Subcutaneous adipose tissue (tissue), 4 donors: ENCODE data around the gene GARIN6. TPM values are rescaled to one million over a fixed set of nuclear protein-coding genes. Genes with fewer than 3 reads are reported as not detected.

Source experiments
- total RNA-seq, 4 donors: library from RNA; depleted of rRNA; stranded (reverse); fragments of >200 nt; gene quantifications; one replicate each; pipeline ENCODE4 v1.1.0, GENCODE V29; 2016
- TF ChIP-seq, protein P1 (sequence below): fragments of 450-650 bp; IDR thresholded peaks from one replicate; pipeline ENCODE4 v1.5.1; 2016; ENCODE audit warnings: low read depth, mild to moderate bottlenecking, control low read depth, antibody characterized with exemption, moderate library complexity

GARIN6 gene
- total RNA-seq, 4 donors from 2014 or later = not detected

DNA sequence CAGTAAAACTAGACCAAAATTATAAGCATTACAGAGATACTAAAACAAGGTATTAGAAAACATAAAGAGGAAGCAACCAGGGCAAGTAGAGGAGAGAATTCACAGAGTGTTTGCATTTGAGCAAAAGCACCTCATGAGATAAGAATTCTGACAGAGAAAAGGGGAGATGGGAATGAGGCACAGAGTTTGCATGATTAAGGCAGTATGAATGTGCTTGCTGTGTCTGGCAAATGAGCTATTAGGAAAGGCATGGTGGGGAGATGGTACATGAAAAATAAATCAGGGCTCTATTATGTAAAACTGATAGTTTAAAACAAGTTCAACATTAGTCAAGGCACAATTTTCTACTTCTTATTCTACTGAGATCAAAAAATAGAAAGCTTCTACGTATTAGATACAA, 23.1 kb downstream of the GARIN6 start:
- TF ChIP-seq, protein P1, sequence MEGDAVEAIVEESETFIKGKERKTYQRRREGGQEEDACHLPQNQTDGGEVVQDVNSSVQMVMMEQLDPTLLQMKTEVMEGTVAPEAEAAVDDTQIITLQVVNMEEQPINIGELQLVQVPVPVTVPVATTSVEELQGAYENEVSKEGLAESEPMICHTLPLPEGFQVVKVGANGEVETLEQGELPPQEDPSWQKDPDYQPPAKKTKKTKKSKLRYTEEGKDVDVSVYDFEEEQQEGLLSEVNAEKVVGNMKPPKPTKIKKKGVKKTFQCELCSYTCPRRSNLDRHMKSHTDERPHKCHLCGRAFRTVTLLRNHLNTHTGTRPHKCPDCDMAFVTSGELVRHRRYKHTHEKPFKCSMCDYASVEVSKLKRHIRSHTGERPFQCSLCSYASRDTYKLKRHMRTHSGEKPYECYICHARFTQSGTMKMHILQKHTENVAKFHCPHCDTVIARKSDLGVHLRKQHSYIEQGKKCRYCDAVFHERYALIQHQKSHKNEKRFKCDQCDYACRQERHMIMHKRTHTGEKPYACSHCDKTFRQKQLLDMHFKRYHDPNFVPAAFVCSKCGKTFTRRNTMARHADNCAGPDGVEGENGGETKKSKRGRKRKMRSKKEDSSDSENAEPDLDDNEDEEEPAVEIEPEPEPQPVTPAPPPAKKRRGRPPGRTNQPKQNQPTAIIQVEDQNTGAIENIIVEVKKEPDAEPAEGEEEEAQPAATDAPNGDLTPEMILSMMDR = no peak

DNA sequence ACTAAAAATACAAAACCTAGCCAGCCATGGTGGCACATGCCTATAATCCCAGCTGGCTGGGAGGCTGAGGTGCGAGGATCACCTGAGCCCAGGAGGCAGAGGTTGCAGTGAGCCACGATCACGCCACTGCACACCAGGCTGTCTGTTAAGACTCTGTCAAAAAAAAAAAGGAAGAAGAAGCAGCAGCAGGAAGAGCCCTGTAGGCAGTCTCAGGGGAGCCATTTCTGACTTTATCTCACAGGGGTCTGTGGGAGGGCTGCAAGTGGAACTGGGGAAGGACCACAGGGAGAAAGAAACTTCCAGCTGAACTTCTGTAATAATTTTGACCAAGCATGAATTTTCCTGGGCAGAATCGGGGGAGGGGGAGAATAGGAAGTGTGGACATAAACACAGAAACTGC, 32.7 kb downstream of the GARIN6 start:
- TF ChIP-seq, protein P1 = no peak

DNA sequence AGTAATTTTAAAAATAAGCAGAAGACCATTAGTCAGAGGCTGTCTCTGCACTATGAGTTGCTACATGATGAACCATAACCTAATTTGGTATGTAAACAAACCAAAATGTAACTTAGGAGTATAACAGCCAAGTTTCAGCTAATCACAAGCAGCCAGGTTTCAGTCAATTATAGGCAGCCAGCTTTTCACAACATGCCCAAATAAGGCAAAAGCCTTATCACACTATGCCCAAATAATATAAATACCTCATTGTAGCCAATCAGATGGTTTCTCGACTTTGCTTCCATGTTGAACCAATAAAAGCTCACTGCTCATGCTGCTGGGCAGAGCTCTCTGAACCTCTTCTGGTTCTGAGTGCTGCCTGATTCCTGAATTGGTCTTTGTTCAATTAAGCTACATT, 38.6 kb downstream of the GARIN6 start:
- TF ChIP-seq, protein P1 = no peak

DNA sequence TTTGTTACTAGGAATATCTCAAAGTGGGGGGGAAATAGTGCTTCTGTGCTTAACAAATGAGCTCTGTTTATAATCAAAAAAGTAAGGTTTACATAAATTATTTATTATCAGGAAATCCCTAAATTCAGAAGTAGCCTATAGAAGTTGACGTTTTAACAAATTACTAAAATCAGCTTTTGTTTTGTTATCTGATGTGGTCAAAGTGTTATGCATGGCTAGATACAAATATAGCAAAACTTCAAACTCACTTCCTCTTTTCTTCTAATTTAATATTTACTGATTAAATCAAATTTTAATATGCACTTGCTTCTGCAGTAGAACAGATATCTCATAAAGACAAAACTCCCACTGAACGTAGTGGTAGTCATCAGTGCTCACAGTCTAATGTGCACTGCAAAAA, 47.5 kb downstream of the GARIN6 start:
- TF ChIP-seq, protein P1 = no peak
